BJ (cell line): ENCODE data around the gene GLG1. TPM values are rescaled to one million over a fixed set of nuclear protein-coding genes. Genes with fewer than 3 reads are reported as not detected.

Source experiments
- CTCF ChIA-PET: fragments of 350-600 bp; formaldehyde crosslinking; extraction: SDS; loops from one replicate; lab custom pipeline; 2021; ENCODE audit warnings: antibody characterized with exemption, inconsistent platforms; lab: Yijun Ruan, JAX
- POLR2A ChIA-PET: fragments of 300-600 bp; sonication (Branson Sonifier 250); formaldehyde crosslinking; extraction: SDS; loops from one replicate; lab custom pipeline; 2021; ENCODE audit warnings: antibody characterized with exemption; lab: Charles Lee
- DNase-seq: peaks from one replicate; pipeline ENCODE4 v3.0.0-alpha.2; 2011; ENCODE audit warnings: low read depth
- H3K27me3 ChIP-seq: 2 replicates; pipeline ENCODE4 v1.6.0; 2011; ENCODE audit warnings: low read length; ENCODE audit not compliant: control insufficient read depth, insufficient read depth
- H3K36me3 ChIP-seq: 2 replicates; pipeline ENCODE4 v1.5.1; 2011; ENCODE audit warnings: low read length; ENCODE audit not compliant: control insufficient read depth, insufficient read depth
- H3K4me3 ChIP-seq: 2 replicates; pipeline ENCODE4 v1.5.1; 2011; ENCODE audit warnings: low read depth, mild to moderate bottlenecking, control low read depth, low read length
- CTCF ChIP-seq: IDR thresholded peaks from 2 replicates; pipeline ENCODE4 v1.5.1; 2011; ENCODE audit warnings: low read depth, mild to moderate bottlenecking, control low read depth, inconsistent platforms, low read length, moderate library complexity; ENCODE audit not compliant: insufficient read depth
- polyA plus RNA-seq: library from polyadenylated mRNA; depleted of rRNA; stranded (reverse); fragments of >200 nt; gene quantifications from 2 replicates; pipeline ENCODE4 v1.2.3, GENCODE V29; 2011

GLG1 gene
- polyA plus RNA-seq, 1 experiment, result 88.6 TPM

GRCh38 chr16:74460542-74460941 lies 146.4 kb downstream of the GLG1 start:
- H3K4me3 ChIP-seq, result no peak overlapping the region
- ChIA-PET CTCF (no interaction called here), POLR2A (no interaction called here)
- peaks cover 26% of the 10 kb centered on the region for H3K36me3 ChIP-seq
- DNase-seq, result no peak
- no peak for TF ChIP-seq CTCF
- no peaks in the 10 kb centered on the region for H3K27me3 ChIP-seq

DNA sequence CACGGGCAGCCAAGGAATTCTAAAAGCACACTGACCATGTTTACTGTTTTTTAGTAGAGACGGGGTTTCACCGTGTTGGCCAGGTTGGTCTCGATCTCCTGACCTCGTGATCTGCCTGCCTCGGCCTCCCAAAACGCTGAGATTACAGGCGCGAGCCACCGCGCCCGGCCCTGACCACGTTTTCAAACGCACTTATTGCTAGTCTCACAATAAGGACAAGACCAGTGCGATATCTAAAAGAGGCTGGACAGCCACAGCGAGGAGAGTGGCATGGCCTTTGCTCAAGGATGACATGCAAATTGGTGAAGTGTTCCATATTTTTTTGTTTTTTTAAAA lies 150.7 kb downstream of the GLG1 start:
- Histone ChIP-seq H3K36me3 (peaks cover 29% of the 10 kb centered on the region), H3K4me3 (no peak overlapping the region), H3K27me3 (no peaks in the 10 kb centered on the region)
- no peak for DNase-seq
- POLR2A ChIA-PET, result no interaction called here
- CTCF ChIA-PET, result no interaction called here
- TF ChIP-seq CTCF, result no peak

GRCh38 chr16:74455619-74456289 lies 151.2 kb downstream of the GLG1 start:
- DNase-seq, result no peak
- Histone ChIP-seq H3K27me3 (no peaks in the 10 kb centered on the region), H3K36me3 (peaks cover 31% of the 10 kb centered on the region), H3K4me3 (no peak overlapping the region)
- POLR2A ChIA-PET, result no interaction called here
- TF ChIP-seq CTCF, result no peak
- CTCF ChIA-PET, result no interaction called here

- no peak overlapping the region for H3K4me3 ChIP-seq
- TF ChIP-seq CTCF, result no peak
- H3K36me3 ChIP-seq, result peaks cover 28% of the 10 kb centered on the region
- POLR2A ChIA-PET, result no interaction called here
- DNase-seq, result no peak
- CTCF ChIA-PET, result no interaction called here
- H3K27me3 ChIP-seq, result no peaks in the 10 kb centered on the region
These were observed 151.7 kb downstream of the GLG1 start for GRCh38 chr16:74455213-74455612.

GRCh38 chr16:74451951-74452758 lies 154.8 kb downstream of the GLG1 start:
- H3K4me3 ChIP-seq, result no peak overlapping the region
- TF ChIP-seq CTCF, result no peak
- POLR2A ChIA-PET, result no interaction called here
- CTCF ChIA-PET, result no interaction called here
- no peaks in the 10 kb centered on the region for H3K27me3 ChIP-seq
- DNase-seq, result no peak
- H3K36me3 ChIP-seq, result peaks cover 22% of the 10 kb centered on the region
